ENCODE data around the gene TMEM9.

DNA sequence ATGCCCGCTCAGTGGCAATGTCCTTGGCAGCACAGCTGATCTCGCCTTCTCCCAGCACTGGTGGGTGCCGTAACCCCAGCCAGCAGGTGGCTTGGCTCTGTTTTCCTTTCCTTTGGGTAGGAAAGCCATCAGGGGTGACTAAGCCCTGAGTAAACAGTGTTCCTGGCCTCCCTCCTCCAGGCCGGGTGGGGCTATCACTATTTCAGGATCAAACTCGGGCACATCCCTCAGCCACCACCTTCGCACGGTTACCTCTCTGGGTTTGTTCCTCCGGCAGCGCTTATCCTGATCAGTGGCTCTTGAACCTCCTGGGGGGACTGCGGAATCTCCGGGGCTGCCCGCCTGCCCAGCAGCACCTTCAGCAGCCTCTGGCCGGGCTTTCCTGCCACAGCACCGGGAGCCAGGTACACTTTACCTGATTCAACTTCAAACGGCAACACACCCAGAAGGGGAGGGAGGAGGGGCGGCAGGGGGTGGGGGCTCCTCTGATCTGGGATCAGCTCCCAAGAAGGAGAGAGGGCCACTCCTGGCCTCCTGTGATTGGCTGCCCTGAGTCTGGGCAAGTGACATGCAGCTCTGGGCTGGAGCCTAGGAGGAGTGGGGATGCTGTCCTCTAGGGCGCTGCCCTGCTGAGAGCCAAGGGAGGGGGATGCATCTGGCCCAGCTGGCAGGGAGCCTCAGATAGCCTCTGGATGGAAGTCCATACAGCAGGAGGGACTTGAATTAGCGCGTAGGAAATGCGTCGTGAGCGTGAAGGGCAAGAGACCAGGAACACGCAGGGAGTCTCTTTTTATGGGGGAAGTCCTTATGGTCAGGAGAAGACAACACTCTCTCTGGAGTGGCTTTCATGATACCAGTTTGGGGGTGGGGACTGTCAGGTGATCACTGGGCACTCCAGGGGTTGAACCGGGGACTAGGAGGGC lies 27.2 kb downstream of the TMEM9 start, which contains the start of gene ASCL5:
- TF ChIP-seq, protein P1, sequence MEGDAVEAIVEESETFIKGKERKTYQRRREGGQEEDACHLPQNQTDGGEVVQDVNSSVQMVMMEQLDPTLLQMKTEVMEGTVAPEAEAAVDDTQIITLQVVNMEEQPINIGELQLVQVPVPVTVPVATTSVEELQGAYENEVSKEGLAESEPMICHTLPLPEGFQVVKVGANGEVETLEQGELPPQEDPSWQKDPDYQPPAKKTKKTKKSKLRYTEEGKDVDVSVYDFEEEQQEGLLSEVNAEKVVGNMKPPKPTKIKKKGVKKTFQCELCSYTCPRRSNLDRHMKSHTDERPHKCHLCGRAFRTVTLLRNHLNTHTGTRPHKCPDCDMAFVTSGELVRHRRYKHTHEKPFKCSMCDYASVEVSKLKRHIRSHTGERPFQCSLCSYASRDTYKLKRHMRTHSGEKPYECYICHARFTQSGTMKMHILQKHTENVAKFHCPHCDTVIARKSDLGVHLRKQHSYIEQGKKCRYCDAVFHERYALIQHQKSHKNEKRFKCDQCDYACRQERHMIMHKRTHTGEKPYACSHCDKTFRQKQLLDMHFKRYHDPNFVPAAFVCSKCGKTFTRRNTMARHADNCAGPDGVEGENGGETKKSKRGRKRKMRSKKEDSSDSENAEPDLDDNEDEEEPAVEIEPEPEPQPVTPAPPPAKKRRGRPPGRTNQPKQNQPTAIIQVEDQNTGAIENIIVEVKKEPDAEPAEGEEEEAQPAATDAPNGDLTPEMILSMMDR (IDR thresholded peaks at IDR 0.05): no peak
- no peak for TF ChIP-seq POLR2A (IDR thresholded peaks at IDR 0.05)
